Activated T-helper 1 cell treated with Interleukin-2 at 50 U/mL for 16 hours (primary cell): ENCODE data around the gene ITGBL1.

Experiments used
- DNase-seq: peaks from one replicate; pipeline ENCODE4 v3.0.0-alpha.2; 2020; ENCODE audit warnings: low read depth

Gene ITGBL1

DNA sequence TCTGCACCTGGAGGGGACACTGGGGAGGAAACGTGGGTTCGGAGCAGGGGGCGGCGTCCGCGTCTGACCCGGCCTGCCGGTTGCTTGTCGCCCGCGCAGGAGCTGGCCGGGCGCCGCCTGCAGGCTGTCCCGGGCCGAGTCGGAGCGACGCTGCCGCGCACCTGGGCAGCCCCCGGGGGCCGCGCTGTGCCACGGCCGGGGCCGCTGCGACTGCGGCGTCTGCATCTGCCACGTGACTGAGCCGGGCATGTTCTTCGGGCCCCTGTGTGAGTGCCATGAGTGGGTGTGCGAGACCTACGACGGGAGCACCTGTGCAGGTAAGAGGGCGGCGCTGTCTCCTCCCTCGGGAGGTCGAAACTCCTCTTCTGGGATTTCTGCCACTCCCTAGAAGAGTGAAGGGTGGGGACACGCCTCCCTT is 1.3 kb downstream of the ITGBL1 start:
- DNase-seq = no peak

DNA sequence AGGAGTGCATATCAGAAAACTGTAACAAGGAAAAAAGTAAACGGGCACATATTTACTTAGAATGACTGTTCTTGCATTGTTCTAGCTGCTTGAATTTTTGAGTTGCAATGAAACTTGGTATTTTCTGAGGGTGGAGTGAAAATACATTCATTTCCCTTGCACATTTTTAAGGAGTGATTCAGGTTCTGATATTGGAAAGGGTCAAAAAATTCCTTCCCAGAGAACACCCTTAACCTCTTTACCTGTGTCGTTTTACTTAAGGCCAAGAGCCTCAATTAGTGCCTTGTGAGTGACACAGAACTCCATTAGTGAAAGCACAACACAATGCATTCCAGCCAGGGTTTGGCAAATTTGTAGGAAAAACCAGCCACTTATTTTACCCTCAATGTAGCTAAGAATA is 2.3 kb downstream of the ITGBL1 start:
- no peak for DNase-seq

DNA sequence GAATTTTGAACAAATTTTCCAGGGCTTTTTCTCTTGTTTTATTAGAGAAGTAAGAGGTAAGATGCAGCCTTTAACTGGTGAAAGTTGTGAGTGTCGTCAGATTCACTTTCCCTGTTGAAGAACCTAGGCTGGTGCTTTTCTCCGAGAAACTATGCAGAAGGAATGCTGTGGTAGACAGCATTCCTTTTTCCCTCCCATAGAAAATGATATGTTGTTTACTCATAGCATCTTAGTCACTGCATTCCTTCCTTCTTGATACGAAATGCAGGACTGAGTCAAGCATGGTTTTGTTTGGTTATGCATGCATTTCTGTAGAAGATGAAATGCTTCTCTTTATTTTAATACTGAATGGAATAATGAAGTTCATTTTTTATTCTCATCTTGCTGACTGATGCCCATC is 3.4 kb downstream of the ITGBL1 start:
- DNase-seq = no peak

DNA sequence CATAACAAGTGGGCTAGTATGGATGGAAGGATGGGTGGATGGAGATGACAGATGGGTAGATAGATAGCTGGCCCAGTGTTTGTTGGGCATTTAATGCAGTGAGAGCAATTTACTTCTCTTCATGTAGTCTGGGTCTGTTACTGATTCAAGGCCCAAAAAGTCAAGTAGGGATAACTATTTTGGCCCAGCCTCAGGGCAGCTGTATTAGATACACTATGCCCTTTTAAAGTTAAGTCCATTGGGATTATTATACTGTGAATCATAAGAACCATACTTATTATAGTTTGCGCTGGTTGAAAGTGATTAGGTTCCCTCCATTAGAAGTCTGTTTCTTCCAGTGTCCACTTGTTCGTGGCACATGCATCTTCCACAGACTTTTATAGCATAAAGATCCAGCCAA is 4.7 kb downstream of the ITGBL1 start:
- no peak for DNase-seq

DNA sequence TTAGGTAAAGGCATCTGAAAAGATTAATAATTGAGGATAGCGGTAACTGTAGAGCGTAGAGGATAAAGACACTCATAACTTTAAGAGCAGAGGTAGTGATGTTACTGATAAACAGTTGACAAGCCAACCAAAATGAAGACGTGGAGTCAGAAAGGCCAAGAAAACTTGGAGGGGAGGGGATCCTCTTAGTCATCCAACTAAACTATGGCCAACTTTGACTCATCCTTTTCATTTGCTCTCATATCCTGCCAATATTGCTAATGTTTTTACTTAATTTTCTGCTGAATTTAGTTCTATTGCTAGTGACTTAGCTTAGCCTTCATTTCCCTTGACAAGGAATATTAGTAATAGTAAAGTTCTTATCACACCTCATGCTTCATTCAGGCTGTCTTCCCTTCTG is 13.4 kb downstream of the ITGBL1 start:
- no peak for DNase-seq

DNA sequence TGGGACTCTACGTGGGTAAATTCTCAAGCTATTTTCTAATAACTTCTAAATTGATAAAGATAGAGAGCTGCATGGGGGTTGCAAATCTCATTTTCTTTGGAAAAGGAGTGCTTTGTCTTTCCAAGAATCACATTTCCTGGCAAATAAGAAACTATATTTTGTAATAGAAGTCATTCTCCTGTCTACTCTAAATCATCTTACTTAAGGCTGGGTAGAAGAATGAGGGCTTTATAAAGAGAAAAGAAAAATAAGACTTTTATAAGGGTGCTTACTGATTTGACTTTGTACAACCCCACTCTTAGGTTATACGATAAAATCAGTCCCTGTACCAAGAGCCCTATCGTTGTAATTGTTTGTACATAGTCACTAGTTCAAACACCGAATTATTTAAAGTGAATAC is 14.9 kb downstream of the ITGBL1 start:
- no peak for DNase-seq

DNA sequence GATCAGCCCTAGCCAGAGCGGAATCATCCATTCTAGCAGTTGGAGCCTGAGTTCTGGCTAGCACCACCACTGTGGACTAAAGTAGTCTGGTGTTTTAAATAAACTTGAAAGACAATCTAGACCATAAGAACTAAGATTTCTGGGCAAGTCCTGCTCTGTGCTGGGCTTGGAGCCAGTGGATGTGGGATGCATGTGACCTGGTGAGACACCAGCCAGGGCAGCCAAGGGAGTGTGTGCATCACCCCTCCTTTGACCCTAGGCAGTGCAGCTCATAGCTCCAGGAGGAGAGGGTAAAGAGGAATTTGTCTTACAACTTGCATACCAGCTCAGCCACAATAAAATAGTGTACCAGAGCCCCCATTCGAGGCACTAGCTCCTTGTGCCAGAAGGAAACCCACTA is 21.0 kb downstream of the ITGBL1 start:
- no peak for DNase-seq

DNA sequence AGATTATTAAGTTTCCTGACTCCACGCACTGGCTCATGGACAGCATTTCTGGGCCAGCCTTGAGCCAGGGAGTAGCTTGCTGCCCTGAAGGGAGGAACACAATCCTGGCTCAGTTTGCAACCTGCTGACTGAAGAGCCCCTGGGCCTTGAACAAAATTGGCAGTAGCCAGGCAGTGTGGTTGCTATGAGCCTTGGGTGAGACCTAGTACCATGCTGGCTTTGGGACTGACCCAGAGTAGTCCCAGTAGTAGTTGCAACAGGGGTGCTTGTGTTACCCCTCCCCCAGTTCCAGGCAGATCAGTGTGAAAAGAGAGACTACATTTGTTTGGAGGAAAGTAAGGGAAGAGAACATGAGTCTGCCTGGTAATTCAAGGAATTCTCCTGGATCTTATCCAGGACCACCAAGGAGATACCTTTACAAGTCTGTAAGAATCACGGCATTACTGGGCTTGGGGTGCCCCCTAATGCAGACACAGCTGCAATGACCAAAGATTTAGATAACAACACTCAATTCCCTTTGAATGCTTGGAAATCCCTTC is 22.0 kb downstream of the ITGBL1 start:
- DNase-seq = no peak

DNA sequence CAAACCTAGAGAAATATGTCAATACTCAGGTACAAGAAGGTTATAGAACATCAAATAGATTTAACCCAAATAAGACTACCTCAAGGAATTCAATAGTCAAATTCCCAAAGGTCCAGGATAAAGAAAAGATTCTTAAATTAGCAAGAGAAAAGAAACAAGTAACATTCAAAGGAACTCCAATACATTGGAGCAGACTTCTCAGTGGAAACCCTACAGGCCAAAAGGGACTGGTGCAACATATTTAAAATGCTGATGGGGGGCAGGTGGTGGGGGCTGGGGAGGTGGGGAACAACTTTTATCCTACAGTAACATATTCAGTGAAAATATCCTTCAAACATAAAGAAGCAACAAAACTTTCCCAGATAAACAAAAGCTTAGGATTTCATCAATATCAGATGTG is 23.1 kb downstream of the ITGBL1 start:
- DNase-seq = no peak

DNA sequence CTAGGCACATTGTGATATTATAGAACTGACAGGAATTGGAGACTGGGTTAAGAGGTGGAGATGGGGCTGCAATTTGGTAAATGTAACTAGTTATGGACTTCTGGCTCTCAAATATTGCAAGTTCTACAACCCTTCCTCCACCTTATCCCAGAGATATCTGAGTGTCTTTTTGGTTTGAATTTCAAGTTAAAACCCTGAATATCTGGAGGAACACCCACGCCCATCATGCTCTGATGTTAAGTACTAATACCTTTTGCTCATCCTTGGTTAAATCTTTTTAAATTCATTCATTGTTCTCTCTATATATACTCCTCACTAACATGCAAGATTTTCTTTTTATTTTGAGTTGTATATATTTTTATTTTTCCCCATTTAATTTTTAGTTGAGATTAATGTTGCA is 28.9 kb downstream of the ITGBL1 start:
- no peak for DNase-seq

DNA sequence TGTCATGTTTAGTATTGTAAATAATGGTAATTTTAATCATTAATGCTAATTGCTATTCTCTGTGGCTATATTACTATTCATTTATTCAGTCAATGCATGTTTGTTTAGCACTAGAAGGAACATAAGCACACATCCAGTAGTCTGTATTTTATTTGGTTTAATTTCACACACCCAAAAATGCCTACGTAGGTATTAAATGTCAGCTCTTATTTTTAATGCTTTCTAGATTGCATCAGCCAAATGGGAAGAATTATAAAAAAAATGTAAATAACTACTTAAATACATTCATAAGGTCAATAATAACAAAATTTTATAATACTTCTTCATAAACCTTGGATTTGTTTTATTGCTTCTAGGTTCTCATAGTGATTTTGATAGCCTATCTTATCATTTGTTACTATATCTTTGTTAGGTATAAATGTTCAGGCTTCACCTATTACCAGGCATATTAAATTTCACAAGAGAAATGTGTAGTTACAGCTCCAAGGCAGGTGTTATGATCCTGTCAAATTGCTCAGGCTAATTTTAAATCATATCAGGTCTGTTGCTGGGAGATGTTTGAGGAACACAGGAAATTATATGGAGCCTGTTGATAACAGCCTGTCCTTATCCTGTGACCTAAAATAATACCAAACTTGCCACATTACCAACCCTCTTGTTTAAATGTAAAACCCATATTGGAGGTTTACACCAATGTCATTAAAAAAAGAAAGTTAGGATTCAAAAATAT is 34.4 kb downstream of the ITGBL1 start:
- DNase-seq = no peak

DNA sequence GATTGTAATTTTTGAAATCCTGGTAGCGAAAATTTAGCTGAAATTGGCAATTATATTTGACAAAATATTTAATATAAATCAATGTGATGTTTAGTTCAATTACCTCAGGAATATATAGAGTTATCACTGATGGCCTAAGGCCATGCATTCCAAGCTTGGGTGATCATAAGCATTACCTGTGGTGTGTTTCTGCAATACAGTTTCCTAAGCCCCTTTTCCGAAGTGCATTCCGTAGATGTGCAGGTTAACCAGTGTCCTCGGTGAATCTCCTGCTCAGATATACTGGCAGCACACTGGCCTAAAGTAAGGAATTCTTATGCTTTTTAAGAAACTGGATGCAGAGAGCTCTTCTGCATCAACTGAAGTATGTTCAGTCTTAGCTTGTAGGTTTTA is 35.0 kb downstream of the ITGBL1 start:
- DNase-seq = no peak

DNA sequence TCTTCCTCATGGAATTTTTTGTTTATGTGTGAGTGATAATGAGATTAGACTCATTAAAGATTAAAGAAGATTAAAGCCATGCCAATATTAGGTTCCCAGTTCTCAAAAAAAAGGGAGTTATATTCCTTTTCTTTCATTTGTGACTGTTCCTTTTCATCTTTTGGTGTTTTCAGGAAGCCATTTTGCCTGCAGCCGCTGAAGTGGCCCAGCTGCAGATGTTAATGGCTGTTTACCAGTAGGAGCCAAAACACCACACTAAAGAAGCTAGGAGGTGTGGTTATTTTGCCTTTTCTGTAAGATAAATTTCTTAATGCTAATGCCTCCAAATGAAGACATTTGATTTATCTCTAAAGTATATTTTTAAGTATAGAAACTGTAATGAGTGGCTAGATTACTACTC is 36.3 kb downstream of the ITGBL1 start:
- no peak for DNase-seq

DNA sequence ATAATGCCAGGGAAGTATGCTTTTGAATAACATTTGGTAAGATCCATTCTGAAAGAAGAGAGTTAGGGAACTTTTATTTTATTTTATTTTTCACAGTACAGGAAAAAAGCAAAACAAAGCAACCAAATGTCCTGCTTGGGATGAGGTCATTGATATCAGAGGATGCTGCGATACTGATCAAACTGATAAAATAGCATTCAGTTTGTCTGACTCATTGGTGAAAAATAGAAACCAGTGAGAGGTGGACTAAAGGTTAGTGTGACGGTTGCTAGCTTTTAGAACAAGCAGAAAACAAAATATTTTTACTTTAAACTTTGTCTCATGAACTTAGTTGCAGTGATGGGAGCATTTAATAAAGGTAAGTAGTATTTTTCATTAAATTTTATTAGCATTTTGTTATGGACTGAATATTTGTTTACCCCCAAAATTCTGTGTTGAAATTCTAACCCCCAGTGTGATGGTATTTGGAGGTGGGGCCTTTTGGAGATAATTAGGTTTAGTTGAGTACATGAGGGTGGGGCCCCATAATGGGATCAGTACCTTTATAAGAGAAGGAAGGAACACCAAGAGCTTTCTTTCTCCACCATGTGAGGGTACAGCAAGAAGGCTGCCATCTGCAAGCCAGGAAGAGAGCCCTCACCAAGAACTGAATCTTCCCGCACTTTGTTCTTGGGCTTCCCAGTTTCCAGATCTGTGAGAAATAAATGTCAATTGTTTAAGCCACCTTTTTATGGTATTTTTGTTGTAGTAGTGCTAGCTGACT is 37.3 kb downstream of the ITGBL1 start:
- no peak for DNase-seq

DNA sequence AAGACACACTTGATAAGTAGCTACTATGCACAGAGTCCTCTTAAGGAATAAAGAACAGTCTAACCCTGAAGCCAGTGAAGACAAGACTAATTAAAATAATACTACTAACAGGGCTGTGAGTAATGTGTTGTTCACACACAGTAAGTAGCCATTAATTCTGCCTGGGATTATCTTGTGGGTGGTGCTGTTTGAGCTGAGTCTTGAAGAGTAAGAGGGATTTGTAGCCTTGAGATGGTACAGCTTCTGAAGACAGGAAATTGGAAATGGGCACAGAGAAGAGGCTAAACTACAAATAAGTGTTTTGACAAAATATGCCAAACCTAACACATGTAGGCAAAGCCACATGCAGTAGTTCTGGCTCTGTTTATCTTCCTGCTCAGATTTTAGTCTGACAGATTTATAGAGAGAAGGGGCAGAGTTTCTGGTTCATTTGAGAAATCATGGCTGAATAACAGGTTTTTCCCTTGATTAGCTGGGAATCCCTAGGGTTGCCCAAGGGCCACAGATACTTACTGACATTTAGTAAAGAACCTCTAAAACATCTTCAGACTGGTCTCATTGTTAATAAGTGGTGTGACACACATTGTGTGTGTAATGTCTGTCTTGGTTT is 38.0 kb downstream of the ITGBL1 start:
- no peak for DNase-seq

DNA sequence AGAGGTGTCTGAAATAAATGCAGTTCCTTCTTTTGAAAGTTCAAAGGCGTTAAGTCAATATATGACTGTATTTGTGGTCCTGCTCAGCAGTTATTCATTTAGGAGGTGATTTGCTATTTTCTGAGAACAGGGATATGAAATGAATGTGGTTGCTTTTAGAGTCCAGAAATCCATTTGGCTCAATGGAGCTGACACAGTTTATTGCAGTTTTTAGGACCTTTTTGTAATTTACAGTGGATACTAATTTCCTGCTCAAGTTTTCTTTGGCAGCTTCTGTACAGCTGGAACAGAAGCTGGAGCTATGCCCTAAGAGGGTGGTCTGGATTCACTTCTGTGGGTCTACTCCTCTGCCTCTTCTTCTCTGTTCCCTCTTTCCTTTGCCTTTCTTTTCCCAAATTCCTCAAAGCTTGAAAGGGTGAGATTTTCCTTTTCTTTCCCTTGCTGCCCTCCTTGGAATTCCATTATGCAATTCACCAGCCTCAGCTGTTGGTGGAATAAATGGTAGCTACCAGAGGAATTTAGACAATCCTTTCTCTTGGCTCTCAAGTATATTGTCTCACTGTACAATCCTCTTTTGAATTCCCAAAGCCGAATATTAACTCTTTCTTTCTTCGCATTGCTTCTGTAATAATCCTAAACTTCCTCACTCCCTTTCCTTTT is 39.9 kb downstream of the ITGBL1 start:
- no peak for DNase-seq

DNA sequence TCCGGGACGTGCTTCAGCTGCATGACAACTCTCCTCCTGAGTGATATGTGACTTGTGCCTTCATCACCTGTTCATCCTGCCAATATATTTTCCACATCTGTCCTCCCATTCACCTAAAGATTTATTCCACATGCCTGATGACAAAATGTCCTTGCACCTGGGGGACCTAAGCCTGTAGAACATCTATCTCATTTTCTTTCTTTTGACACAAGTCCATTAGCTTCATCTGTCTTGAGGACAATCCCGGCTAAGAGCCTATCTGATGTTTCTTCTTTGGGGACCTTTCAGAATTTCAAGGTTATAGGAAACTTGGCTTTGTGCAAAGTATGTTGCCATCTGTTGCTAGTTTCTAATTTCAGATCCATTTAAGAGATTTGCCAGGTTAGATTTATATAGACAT is 41.1 kb downstream of the ITGBL1 start:
- no peak for DNase-seq

DNA sequence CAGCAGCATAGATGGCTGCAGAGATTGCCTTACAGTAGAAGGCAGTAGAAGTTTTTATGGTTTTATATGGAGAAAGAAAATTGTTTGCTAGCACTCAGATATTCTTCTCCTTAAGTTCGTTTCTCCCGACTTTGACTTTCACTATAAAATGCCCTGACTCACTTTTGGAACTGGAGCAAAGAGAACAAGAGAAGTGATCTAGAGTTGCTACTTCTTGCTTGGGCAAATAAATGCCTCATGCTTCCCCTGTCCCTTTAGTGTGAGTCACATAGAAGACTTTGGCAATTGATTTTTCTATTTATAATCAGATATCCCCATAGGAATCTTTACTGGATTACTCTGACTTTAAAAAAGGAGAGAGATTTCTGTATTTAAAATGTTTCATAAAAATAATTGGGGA is 46.9 kb downstream of the ITGBL1 start:
- no peak for DNase-seq

DNA sequence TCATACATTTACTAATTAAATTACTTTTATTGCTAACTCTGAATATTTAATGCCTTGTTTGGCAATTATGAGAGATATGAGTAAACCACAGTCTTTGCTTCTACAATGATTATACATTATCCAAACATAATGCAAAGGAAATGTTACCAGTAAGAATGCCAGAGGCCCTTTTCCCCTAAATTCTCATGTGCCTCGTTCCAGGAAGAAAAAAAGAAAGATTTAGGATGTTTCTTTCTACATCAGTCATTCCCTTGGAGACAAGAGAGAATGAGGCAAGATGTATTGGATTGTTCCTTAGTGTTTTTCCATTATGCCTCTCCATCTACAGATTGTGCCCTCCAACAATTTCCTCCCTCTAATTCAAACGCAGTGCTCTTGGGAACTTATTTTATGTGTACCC is 50.1 kb downstream of the ITGBL1 start:
- DNase-seq = no peak

DNA sequence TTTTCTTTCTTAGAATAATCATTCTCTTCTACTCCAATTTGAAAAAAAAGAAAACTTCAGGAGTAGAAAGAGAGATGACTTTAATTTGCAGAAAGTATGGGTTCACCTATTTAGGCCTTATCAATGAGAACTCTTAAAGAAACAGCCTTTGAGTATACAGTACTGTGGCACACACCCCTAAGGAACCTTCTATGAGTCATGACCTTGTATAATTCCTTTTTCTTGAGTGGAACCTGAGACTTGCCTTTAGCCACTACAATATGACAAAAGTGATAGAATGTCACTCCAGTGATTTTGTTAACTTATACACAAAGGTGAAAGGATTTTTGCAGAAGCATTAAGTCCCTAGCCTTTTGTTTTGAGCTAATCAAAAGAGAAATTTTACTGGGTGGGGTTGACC is 58.7 kb downstream of the ITGBL1 start:
- no peak for DNase-seq

DNA sequence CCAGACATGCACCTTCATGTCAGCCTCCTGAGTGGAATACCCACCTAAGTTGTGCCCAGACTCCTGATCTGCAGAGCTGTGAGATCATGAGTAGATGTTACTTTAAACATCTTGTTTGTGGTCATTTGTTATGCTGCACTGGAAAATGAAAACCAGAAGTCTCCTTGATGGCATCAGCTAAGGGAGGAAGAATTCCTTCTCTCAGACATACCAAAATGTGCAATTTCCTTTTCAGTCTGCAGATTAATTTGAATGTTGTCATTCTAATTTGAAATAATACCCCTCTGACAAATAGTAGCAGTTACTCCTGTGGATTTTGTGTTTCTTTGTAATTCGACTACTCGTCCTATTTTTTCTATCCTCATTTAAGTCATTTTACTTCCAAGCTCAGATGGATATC is 59.3 kb downstream of the ITGBL1 start:
- no peak for DNase-seq

DNA sequence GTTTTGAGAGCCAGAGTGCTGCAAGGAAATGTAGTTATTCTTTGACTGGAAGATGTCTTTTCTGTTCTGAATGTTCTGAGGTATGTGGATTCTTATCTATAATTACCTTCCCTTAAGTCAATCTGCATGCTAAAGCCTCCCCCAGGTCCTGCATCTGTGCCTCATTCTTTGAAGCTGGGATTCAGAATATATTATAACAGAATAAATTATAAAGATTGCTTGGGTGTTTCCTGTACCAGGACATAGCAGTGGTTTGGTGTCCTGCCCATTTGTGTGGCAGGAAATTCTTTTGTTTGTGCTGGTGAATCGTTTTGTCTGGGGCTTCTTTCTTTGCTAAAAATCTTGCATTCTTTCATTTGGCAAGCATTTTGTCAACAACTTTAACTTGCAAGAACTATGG is 60.2 kb downstream of the ITGBL1 start:
- DNase-seq = no peak

DNA sequence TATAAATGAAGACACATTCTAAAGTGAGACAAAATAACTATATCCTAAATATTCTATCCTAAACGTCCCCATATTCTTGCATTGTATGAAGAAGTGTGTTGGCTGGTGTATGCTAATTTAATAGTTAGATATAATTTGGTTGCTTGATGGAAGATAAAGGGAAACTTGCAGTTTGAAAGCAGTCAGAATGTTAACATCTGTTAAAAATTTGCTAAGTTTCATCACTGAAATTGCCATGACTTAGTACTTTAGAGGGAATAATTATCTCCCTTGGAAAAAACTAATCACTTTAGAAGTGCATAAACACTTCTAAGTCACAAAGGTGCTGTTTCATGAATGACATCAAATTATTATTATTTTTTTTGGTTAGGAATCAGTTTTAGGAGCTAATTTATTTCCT is 61.6 kb downstream of the ITGBL1 start:
- DNase-seq = no peak
